Activated gamma-delta T cell (primary cell): Measurements from ENCODE around the gene SCN8A.

ENCODE experiments used
- DNase-seq: peaks from one replicate; lab custom pipeline; 2025; lab: John Stamatoyannopoulos, UW

SCN8A gene

DNA sequence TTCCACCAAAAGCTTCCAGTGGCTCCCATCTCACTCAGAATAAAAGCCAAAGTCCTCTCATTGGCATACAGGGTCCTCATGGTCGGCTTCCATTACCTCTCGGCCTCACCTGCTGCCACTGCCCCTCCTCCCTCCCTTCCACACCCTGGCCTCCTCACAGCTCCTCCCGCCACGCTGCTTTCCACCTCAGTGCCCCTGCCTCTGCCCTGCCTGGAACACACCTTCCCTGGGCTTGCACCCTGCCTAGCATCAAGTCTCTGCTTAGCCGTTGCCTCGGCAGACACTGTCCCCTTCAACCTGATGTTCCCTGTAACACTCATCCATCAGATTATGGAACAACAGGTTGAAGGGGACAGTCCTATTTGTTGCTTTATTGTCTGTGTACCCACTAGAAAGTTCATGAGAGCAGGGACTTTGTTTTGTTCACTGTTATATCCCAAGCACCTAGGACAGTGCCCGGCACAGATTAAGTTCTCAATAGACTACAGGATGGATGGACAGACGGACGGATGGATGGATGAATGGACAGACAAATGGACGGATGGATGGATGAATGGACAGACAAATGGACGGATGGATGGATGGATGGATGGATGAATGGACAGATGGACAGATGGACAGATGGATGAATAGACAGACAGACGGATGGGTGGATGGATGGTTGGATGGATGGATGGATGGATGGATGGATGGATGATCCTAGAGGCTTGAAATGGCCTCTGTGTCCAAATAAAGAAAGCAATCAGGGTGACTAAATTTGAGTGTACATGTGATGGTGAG lies 242.6 kb downstream of the SCN8A start:
- no peak for DNase-seq

GRCh38 chr12:51834411-51834810 lies 243.4 kb downstream of the SCN8A start:
- DNase-seq: no peak

DNA sequence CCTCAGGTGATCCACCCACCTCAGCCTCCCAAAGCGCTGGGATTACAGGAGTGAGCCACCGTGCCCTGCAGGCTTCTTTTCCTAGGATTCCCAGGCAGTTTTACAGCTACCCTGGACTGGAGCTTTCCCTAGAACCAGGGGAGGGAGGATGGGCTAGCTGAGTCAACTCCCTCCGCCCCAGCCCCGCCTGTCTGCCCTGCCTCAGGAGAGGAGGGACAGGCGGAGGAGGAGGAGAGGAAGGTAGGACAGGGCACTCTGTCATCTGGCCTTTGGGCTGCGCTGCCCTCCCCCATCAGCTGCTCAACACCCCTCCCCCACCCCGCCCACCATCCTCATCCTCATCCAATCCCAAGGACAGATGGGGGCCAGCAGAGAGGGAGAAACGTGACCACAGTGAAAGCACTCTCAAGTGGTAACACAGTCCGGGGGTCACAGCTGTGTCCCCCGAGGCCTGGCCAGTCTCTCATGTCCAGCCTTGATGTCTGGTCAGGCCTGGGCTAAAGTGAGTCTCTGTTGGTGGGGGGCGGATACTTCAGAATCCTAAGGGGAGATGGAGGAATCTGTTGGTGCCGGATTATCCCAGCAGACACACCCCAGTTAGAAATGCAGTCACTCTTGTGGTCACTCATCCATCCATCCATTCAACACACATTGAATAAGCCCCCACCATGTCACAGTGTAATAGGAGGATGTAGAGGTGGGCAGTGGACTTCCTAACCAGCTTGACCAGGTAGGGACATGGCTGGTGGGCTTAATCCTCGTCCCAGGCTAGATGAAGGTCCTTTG lies 245.2 kb downstream of the SCN8A start:
- no peak for DNase-seq

- no peak for DNase-seq
Observed at GRCh38 chr12:51836827-51837173, 245.8 kb downstream of the SCN8A start.

GRCh38 chr12:51837286-51837685 lies 246.3 kb downstream of the SCN8A start:
- DNase-seq: no peak

DNA sequence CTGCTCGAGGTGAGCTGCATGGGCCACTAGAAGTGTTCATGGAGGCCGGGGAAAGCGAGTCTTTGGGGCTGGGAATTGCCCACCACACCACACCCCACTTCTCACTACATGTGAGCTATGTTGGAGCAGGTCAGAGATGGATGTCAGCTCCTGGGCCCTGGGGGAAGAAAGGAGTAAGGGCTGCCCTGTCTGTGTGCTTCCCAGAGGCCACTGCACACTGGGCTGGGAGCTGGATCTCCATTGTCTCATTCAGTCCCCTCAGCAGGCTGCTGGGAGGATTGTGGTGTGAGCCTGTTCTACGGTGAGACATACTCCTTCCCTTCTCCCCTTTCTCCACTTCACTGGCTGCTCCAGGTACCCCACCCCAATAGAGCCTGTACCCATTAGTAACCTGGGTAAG lies 247.0 kb downstream of the SCN8A start:
- DNase-seq: no peak

DNA sequence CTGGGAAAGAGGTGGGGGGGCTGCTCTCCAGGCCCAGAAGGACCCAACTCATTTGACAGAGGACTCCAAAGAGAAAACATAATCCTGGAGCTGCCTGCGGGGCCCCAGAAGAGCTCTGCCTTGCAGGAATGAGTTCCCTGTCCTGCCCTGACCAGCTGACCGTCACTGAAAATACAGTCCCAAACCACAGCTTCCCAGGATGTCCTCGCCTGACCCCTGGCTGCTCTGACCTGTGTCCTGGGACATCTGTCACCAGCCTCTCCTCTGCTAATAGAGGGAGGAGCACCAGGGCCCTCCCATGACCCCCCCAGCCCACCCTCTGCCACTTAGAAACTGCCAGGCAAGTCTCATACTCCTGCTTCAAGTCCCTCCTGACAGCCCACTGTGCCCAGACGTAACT lies 247.7 kb downstream of the SCN8A start:
- no peak for DNase-seq

DNA sequence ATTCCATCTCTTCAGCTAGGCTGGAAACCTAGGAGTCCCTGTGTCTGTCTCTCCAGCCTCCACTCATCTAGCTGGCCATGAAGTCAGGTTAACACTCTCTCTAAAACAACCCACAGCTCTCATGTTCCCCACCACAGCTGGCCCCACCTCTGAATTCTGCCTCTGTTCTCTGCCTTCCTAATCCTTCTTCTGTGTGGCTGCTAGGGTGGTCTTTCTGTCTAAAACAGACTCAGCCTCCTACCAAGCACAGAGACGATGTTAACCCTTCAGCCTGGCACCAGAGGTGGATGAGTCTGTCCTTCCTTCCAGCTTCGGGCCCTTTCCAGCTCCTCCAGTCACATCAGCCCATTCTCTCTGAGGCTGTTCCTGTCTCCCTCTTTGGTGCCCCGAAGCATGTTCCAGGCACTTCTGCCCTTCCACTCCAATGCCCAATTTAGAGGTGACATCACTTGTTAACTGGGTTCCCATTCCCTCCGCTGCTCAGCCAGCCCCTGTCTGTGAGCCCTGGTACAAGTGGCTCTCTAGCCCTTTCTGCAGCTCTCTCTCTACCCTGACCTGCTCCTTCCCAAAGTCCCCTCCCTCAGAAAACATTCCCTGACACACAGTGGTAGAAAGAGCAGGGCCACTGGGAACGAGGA lies 248.4 kb downstream of the SCN8A start:
- no peak for DNase-seq

DNA sequence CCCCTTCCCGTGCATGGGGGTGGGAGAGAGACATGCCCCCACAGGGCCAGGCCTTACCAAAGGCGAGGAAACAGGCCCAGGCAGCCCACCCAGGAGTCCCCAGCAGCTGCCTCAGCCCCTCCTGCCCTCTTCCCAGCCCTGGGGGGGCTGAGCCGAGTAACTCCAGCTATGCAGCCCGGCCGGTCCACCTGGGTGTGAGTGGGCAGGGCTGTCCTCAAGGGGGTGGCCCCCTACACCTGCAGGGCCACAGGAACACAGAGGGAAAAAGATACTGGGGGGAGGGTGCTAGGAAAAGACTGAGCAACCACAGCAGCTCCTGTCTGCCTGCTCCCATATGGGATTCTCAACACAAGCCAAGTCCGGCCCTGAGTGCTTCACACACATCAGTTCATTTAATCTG lies 249.9 kb downstream of the SCN8A start:
- no peak for DNase-seq

DNA sequence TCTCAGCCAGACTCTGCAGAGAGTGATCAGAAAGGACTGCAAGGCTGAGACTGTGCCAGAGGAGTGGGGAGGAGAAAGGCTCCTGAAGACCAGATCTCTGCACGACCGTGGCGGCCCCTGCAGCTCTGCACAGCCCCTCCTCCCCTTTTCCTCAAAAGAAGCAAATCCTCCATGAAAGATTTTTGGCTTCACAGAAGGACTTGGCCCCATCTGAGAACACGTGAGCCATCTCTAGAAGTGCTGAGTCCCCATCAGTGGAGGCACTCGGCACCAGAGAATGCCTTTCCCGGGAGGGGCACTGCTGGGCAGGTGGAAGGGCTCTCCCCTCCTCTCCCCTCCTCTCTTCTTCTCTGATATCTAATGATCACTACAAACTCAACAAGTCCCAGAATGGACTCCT lies 250.7 kb downstream of the SCN8A start:
- no peak for DNase-seq

DNA sequence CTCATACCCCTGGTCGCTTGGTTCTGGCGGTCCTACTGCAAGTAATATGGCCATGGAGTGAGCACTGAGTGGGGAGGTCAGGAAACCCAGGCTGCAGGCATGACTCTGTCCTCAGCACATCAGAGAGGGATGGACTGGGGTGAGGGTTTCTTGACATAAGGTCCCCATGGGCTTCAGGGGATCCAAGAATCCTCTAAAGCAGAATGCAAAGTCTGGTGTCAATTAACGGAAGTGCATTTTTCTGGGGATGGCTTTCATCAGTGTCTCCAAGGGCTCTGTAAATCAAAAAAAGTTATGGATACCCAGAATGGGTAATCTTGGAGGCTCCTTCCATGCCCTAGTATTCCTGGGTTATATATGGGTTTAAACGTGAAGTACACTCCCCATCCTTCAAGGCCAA lies 253.8 kb downstream of the SCN8A start:
- no peak for DNase-seq

GRCh38 chr12:51845482-51845881 lies 254.4 kb downstream of the SCN8A start:
- no peak for DNase-seq

- DNase-seq: no peak
Observed at GRCh38 chr12:51846271-51846691, 255.2 kb downstream of the SCN8A start.

DNA sequence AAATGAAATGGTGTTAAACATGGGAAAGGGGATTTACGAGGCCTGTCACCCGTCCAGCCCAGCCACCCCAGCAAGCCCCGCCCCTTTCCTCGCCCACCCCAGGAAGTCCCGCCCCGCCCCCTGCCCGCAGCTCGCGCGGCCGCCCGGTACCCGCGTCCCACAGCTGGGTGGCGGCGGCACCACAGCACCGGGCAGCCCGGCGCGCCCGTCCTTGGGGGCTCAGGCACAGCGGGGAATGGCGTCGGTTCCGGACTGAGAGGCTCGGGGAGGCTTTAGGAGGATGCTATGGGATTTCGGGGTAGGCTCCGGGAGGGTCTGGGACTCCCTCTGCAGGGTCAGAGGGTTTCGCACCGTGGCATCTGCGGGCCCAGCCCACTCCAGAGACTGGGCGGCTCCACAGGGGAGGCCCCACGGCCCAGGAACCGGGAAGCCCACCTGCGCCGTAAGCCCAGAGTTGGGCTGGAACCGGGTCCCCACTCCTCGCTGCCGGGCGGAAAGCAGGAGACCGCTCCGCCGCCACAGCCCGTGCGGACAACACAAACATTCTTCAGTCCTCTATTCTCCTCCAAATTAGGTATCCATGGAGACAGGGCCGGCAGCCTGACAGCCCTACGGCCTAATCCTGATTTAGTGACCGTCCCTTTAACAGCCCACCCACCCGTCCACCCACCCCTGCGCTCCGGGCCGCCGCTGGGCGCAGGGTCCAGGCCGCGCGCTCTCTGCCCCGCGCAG lies 256.0 kb downstream of the SCN8A start:
- DNase-seq: no peak

DNA sequence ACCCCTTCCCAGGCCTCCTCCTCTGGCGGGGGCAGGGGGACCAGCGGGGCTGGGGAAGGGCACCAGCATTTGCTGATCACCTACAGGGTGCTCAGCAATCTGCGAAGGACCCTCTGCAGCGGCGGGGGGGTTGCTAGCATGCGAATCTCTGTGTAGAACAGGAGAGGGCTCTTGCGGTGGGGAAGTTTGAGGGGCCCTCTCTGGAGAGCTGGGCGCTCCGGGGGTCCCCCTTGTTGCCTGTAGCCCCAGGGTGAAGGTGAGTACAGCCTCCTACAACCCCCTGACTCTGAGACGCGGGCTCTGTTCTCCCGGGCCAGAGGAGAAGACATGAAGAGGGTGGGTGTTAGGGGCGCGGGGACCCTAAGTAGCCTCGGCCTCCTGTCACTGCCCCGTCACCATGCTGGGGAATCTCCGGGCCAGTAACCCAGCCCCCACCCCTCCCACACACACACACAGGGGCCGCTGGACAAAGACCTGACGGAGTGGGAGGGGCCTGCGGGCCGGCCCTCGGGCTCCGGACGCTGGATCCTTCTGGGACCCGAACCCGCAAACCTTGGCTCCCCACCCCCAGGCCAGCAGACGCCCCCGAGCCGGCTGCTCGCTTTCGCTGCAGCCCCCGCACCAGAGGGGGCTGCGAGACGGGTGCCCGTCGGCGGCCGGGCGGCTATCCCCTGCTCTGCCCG lies 256.8 kb downstream of the SCN8A start:
- no peak for DNase-seq

GRCh38 chr12:51848326-51848727 lies 257.3 kb downstream of the SCN8A start, which contains the start of gene FIGNL2:
Gene FIGNL2, minus strand, starts transcription at chr12:51848718. Its CDS starts 26,305 bp downstream, at chr12:51822413.
- DNase-seq: no peak

DNA sequence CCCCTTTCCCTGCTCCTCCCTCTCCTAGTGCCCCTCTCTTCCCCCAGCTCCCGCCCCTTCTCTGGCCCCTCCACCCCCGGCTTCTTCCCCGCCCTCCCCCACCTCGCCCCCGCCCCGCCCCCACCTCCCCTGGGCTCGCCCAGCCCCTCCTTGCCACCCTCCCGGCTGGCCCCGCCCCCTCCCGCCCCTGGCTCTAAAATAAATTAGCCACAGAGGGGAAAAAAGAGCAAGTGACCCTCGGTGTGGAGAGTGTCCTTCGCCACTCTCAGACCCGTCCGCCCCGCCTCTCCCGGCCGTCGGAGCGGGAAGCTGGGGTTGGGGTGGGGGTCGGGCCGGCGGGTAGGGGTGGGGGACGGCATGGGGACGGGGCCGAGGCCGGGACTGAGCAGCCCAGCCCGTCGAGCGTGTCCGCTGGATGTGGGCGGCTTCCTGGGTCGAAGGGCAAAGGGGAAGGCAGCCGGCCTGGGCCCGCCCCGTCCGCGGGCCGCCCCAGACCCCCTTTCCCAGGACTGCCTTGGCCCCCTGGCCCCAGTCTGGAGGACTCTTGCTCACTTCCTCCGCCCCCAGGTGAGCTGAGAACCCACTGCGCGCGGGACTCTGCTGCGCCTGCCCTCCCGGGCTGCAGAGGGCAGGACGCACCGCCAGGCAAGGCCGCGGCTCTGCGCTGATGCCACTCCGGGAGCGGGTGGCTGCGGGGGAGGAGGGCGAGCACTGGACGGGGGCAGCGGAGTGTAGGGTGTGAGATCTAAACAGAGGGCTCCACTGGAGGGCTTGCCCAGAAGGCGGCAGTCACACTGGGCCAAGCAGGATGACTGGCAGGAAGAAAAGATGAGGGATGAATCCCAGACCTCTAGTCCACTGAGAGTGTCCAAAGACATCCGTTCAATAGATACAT lies 258.1 kb downstream of the SCN8A start:
- DNase-seq: no peak

DNA sequence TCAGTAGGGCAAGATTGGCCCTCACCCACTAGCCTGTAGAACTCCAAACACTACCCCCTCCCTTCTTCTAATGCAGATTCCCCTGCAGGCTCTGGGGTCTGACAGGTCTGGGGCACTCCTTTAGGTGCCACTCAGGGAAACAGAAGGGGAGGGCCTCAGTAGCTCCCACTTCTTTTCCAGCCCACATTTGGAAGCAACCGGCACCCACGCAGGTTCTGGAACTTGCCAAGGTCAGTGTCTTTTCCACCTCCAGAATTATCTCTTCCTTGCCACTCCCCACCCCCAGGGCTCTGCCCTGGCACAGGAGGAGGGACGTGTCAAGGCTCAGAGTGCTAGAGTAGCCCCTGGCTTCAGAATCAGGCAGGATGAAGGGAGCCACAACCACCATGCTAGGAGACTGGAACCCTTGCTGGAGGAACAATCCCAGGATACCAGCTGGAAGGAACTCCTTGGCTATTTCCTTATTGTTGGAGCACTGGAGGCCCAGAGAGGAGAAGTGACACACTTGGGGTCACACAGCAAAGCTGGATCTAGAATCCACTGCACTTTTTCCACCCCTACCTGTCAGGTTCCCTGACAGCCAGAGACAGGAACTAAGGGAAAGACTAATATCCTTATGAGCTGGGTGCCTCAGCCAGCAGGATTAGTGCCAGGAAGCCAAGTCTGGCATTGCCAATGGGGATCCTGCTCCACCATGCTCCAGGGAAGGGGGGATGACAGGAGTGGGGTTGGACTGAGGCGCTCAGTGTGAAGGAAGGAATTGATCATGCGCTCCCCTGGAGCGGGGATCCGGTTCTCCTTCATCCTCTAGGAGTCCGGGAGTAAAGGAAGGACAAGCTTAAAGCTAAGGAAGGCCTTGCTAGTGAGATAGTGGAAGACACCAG lies 259.3 kb downstream of the SCN8A start:
- DNase-seq: no peak

DNA sequence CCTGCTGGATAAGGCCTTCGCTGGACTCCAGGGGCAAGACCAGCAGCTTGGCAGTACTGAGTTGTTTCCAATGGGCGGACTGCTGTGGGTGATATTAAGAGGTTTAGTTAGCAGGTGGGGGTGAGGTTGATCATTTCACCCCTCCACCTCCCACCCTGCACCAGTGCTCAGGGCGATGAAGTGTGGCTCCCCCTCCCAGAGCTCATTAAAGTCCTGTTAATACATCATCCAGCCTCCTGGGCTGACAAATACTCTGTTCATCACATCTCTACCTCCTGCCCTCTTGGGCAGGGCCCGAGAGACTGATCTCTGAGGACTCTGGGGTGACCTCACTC lies 259.9 kb downstream of the SCN8A start:
- DNase-seq: no peak
